Fibroblast of mammary gland (primary cell): ENCODE data around the gene CDH4.

Experiments used
- DNase-seq: peaks from one replicate; pipeline ENCODE4 v3.0.0-alpha.2; 2010; ENCODE audit warnings: low read depth
- H3K4me3 ChIP-seq: 2 replicates; pipeline ENCODE4 v1.5.1; 2011; ENCODE audit warnings: low read depth, mild to moderate bottlenecking, low read length, moderate library complexity; ENCODE audit not compliant: control insufficient read depth
- CTCF ChIP-seq: conservative IDR thresholded peaks from 2 replicates; pipeline ENCODE4 v1.5.1; 2011; ENCODE audit warnings: low read depth, low read length, inconsistent platforms; ENCODE audit not compliant: control insufficient read depth, insufficient read depth

CDH4 gene

DNA sequence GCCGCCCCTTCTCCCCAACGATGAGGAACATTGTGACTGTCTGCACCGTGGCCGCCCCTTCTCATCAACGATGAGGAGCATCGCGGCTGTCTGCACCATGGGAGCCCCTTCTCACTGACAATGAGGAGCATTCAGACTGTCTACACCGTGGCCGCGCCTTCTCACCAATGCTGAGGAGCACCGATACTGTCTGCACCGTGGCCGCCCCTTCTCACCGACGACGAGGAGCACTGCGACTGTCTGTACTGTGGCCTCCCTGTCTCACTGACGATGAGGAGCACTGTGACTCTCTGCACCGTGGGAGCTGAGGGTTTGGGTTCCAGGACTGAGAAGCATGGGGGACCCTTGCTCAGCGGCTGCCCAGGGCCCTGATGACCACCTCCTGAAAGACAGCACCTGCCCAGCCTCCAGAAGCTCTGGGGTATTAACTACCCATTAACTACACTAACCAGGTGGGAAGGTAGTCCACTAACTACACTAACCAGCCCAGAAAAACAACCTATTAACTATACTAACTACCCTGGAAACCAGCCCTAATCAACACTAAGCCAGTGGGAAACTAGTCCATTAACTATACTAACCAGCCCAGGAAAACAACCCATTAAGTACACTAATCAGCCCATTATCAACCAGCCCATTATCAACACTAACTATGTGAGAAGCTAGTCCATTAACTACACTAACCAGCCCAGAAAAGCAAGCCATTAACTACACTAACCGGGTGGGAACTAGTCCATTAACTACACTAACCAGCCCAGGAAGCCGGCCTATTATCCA, 696.7 kb downstream of the CDH4 start:
- TF ChIP-seq CTCF = no peak
- H3K4me3 ChIP-seq = no peak overlapping the region
- no peak for DNase-seq

DNA sequence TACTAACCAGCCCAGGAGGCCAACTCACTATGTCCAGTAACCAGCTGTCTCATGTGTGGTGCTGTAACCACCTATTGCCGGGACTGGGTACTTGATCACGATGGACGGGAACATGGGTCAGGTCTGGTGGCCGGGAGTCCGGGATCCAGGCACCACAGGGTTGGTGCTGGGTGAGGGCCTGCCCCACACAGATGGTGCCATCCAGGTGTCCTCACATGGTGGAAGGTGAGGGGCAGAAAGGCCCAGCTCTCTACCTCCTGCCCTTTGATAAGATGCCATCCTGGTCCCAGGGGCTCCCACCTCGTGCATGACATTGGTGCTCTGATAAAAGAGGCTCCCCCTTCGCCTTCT, 697.3 kb downstream of the CDH4 start:
- H3K4me3 ChIP-seq = no peak overlapping the region
- TF ChIP-seq CTCF = no peak
- no peak for DNase-seq

- no peak for TF ChIP-seq CTCF
- no peak for DNase-seq
- no peak overlapping the region for H3K4me3 ChIP-seq
These were observed 697.9 kb downstream of the CDH4 start for GRCh38 chr20:61949714-61950640.

DNA sequence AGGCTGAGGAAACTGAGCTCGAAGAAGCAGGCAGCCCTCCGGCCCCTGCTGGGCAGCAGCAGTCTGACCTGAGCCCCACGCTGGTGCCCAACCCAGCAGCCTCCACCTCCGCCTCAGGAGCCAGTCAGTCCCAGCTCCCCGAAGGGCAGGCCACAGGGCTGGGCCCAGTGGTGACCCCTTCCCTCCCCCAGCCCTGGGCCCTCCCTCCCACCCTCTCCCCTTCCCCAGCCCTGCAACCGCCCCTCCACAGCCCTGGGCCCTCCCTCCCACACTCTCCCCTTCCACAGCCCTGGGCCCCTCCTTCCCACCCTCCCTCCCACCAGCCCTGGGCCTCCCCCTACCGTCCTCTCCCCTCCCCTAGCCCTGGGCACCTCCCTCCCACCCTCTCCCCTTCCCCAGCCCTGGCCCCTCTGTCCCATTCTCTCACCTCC, 698.6 kb downstream of the CDH4 start:
- no peak overlapping the region for H3K4me3 ChIP-seq
- TF ChIP-seq CTCF = no peak
- no peak for DNase-seq

GRCh38 chr20:61951695-61952533, 699.9 kb downstream of the CDH4 start:
- no peak for TF ChIP-seq CTCF
- peak; percentile 20 for DNase-seq
- H3K4me3 ChIP-seq = no peak overlapping the region
